ENCODE results near the gene RNASE12.
"Not testable (repeated sequence)": the region's sequence is repeated elsewhere in the genome, so short reads cannot be mapped to it uniquely, and the experiment has no call there.

Gene RNASE12

GRCh38 chr14:20622816-20623291 lies 31.7 kb upstream of the RNASE12 start:
- ChIA-PET CTCF (interaction anchor here (1.0 to 3.2 kb wide), 11 partner anchors 10 to 295 kb away, joined by 3 to 21 read pairs (median 5); no protein-coding TSS in a partner anchor), POLR2A (no interaction called here)
- no peak for DNase-seq (ENCODE audit: extremely low spot score)
- no peak for TF ChIP-seq CTCF (IDR thresholded peaks at IDR 0.05; ENCODE audit: control extremely low read depth, extremely low read depth, low read depth, missing control alignments)

- TF ChIP-seq CTCF (IDR thresholded peaks at IDR 0.05; ENCODE audit: control extremely low read depth, extremely low read depth, low read depth, missing control alignments), result no peak
- POLR2A ChIA-PET, result no interaction called here
- no peak for DNase-seq (ENCODE audit: extremely low spot score)
- CTCF ChIA-PET, result interaction anchor here (0.7 to 2.1 kb wide), 4 partner anchors 10 to 357 kb away, joined by 3 to 5 read pairs (median 4); no protein-coding TSS in a partner anchor
Measured at GRCh38 chr14:20620798-20621478, 29.8 kb upstream of the RNASE12 start.

GRCh38 chr14:20619688-20620087 lies 28.5 kb upstream of the RNASE12 start:
- CTCF ChIA-PET, result interaction anchor here (0.5 to 2.1 kb wide), 5 partner anchors 10 to 70 kb away, joined by 3 to 5 read pairs (median 3); no protein-coding TSS in a partner anchor
- POLR2A ChIA-PET; DNase-seq (ENCODE audit: extremely low spot score): not testable (repeated sequence)

GRCh38 chr14:20618271-20618749 lies 27.1 kb upstream of the RNASE12 start:
- no peak for TF ChIP-seq CTCF (IDR thresholded peaks at IDR 0.05; ENCODE audit: control extremely low read depth, extremely low read depth, low read depth, missing control alignments)
- ChIA-PET CTCF (interaction anchor here (0.8 to 1.6 kb wide), 5 partner anchors 10 to 66 kb away, joined by 3 to 5 read pairs (median 3); partner anchors contain the start of gene RNASE4), POLR2A (interaction anchor here (1.1 kb wide), 1 partner anchor 275 kb away, joined by 4 read pairs; the partner anchor contains the start of gene PARP2)
- DNase-seq (ENCODE audit: extremely low spot score), result no peak

- POLR2A ChIA-PET, result interaction anchor here (1.1 kb wide), 1 partner anchor 274 kb away, joined by 4 read pairs; the partner anchor contains the start of gene PARP2
- DNase-seq (ENCODE audit: extremely low spot score), result no peak
- CTCF ChIA-PET, result interaction anchor here (1.1 to 1.7 kb wide), 4 partner anchors 14 to 67 kb away, joined by 3 to 5 read pairs (median 4); partner anchors contain the start of gene RNASE4
- TF ChIP-seq CTCF (IDR thresholded peaks at IDR 0.05; ENCODE audit: control extremely low read depth, extremely low read depth, low read depth, missing control alignments), result no peak
Measured at GRCh38 chr14:20617138-20618003, 26.2 kb upstream of the RNASE12 start.

GRCh38 chr14:20615996-20616395 lies 24.8 kb upstream of the RNASE12 start:
- ChIA-PET POLR2A (no interaction called here), CTCF (interaction anchor here (1.0 to 1.7 kb wide), 2 partner anchors 16 to 66 kb away, joined by 3 to 5 read pairs; no protein-coding TSS in a partner anchor)
- no peak for DNase-seq (ENCODE audit: extremely low spot score)
- no peak for TF ChIP-seq CTCF (IDR thresholded peaks at IDR 0.05; ENCODE audit: control extremely low read depth, extremely low read depth, low read depth, missing control alignments)

Measured in GM10248 (cell line).